ENCODE measurements around the gene SUGT1. TPM values are rescaled to one million over a fixed set of nuclear protein-coding genes. Genes with fewer than 3 reads are reported as not detected.

The SUGT1 gene
- total and polyA plus RNA-seq, 10 of the 15 experiments (the other 5 are each of a cell fraction or from before 2014, with no cell fraction given), result 46.7 to 122 (median 77.3) TPM

GRCh38 chr13:52617070-52618060 lies 35.3 kb upstream of the SUGT1 start (continued):
- TF ChIP-seq RB1 (IDR thresholded peaks at IDR 0.05; ENCODE audit: borderline replicate concordance) (peak; percentile 81; the same call in 1 of the 2 replicates), CREB1 (IDR thresholded peaks at IDR 0.05; ENCODE audit: low read depth) (peak; percentile 62; the same call in 1 of the 2 replicates), SREBF2 (IDR thresholded peaks at IDR 0.05; ENCODE audit: low read length) (peak; percentile 54; the same call in 1 of the 2 replicates), CHD2 (IDR thresholded peaks at IDR 0.05; ENCODE audit: borderline replicate concordance, low read depth, low read length) (peak; percentile 72; the same call in 1 of the 2 replicates), DPF2 (IDR thresholded peaks at IDR 0.05) (no peak; the same call in 1 of the 2 replicates), PRDM15 (CRISPR knock-in tag; IDR thresholded peaks at IDR 0.05) (no peak), CHD1 (IDR thresholded peaks at IDR 0.05; ENCODE audit: low read depth, low read length) (peak; percentile 43; the same call in 1 of the 2 replicates), ZSCAN29 (IDR thresholded peaks at IDR 0.05) (no peak), IKZF2 (IDR thresholded peaks at IDR 0.05) (peak in 1 of 2 experiments; percentile 41; a peak in 1 of 4 replicates), LARP7 (IDR thresholded peaks at IDR 0.05) (peak; percentile 61; the same call in 1 of the 2 replicates), NR2C1 (IDR thresholded peaks at IDR 0.05) (peak; percentile 66), ZZZ3 (IDR thresholded peaks at IDR 0.05; ENCODE audit: control insufficient read depth, insufficient read length, low read depth) (peak; percentile 21), EZH2 (IDR thresholded peaks at IDR 0.05; ENCODE audit: borderline replicate concordance, control insufficient read depth, low read depth, low read length) (no peak)
- TF ChIP-seq, protein P1, sequence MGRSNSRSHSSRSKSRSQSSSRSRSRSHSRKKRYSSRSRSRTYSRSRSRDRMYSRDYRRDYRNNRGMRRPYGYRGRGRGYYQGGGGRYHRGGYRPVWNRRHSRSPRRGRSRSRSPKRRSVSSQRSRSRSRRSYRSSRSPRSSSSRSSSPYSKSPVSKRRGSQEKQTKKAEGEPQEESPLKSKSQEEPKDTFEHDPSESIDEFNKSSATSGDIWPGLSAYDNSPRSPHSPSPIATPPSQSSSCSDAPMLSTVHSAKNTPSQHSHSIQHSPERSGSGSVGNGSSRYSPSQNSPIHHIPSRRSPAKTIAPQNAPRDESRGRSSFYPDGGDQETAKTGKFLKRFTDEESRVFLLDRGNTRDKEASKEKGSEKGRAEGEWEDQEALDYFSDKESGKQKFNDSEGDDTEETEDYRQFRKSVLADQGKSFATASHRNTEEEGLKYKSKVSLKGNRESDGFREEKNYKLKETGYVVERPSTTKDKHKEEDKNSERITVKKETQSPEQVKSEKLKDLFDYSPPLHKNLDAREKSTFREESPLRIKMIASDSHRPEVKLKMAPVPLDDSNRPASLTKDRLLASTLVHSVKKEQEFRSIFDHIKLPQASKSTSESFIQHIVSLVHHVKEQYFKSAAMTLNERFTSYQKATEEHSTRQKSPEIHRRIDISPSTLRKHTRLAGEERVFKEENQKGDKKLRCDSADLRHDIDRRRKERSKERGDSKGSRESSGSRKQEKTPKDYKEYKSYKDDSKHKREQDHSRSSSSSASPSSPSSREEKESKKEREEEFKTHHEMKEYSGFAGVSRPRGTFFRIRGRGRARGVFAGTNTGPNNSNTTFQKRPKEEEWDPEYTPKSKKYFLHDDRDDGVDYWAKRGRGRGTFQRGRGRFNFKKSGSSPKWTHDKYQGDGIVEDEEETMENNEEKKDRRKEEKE (IDR thresholded peaks at IDR 0.05), result no peak
- TF ChIP-seq, protein P2, sequence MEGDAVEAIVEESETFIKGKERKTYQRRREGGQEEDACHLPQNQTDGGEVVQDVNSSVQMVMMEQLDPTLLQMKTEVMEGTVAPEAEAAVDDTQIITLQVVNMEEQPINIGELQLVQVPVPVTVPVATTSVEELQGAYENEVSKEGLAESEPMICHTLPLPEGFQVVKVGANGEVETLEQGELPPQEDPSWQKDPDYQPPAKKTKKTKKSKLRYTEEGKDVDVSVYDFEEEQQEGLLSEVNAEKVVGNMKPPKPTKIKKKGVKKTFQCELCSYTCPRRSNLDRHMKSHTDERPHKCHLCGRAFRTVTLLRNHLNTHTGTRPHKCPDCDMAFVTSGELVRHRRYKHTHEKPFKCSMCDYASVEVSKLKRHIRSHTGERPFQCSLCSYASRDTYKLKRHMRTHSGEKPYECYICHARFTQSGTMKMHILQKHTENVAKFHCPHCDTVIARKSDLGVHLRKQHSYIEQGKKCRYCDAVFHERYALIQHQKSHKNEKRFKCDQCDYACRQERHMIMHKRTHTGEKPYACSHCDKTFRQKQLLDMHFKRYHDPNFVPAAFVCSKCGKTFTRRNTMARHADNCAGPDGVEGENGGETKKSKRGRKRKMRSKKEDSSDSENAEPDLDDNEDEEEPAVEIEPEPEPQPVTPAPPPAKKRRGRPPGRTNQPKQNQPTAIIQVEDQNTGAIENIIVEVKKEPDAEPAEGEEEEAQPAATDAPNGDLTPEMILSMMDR (IDR thresholded peaks at IDR 0.05 in 2 of 3, conservative IDR thresholded peaks at IDR 0.05 in 1 of 3; ENCODE audit: control insufficient read depth in 2 of 3, extremely low read depth in 1 of 3, insufficient read depth in 1 of 3, low read depth in 3 of 3, low read length in 3 of 3), result no peak
- TF ChIP-seq, protein P3, sequence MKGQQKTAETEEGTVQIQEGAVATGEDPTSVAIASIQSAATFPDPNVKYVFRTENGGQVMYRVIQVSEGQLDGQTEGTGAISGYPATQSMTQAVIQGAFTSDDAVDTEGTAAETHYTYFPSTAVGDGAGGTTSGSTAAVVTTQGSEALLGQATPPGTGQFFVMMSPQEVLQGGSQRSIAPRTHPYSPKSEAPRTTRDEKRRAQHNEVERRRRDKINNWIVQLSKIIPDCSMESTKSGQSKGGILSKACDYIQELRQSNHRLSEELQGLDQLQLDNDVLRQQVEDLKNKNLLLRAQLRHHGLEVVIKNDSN (IDR thresholded peaks at IDR 0.05; ENCODE audit: borderline replicate concordance, extremely low read length, insufficient read depth, low read depth, low read length), result peak; percentile 49
- TF ChIP-seq, protein P4, sequence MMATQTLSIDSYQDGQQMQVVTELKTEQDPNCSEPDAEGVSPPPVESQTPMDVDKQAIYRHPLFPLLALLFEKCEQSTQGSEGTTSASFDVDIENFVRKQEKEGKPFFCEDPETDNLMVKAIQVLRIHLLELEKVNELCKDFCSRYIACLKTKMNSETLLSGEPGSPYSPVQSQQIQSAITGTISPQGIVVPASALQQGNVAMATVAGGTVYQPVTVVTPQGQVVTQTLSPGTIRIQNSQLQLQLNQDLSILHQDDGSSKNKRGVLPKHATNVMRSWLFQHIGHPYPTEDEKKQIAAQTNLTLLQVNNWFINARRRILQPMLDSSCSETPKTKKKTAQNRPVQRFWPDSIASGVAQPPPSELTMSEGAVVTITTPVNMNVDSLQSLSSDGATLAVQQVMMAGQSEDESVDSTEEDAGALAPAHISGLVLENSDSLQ (IDR thresholded peaks at IDR 0.05), result peak; percentile 59; the same call in 1 of the 2 replicates

Measured in GM12878 (cell line).